HepG2 (cell line): ENCODE data around the gene ATP2C2. TPM values are rescaled to one million over a fixed set of nuclear protein-coding genes. Genes with fewer than 3 reads are reported as not detected.

Source experiments
- ATAC-seq: fragments of 200-7000 bp; cut with Tn5 transposase; 3 replicates; pipeline ENCODE4 v1.9.1; 2020; ENCODE audit warnings: mild to moderate bottlenecking, moderate library complexity
- BruUV-seq: library from RNA; stranded (reverse); fragments of 400-500 nt; replicated peaks from 2 replicates; lab custom pipeline; 2021; lab: Mats Ljungman, UMichigan
- CTCF ChIA-PET: fragments of 300-600 bp; formaldehyde crosslinking; extraction: SDS; loops from one replicate; lab custom pipeline; 2021; ENCODE audit warnings: low total read pairs, inconsistent platforms, low intra/inter-chr PET ratio; lab: Yijun Ruan, JAX
- POLR2A ChIA-PET: fragments of 350-600 bp; sonication (Branson Sonifier 250); formaldehyde crosslinking; loops from one replicate; lab custom pipeline; 2020; ENCODE audit warnings: antibody characterized with exemption, inconsistent platforms; lab: Yijun Ruan, JAX
- DNase-seq: peaks from one replicate; pipeline ENCODE4 v3.0.0-alpha.2; 2015; ENCODE audit warnings: low spot score
- FAIRE-seq: peaks from 3 replicates; lab custom pipeline; 2011; peaks lifted over from hg19 to GRCh38; lab: Jason Lieb, UNC
- H2AFZ ChIP-seq: one replicate; pipeline ENCODE4 v1.6.1; 2011; ENCODE audit warnings: low read length, inconsistent platforms
- H3K27ac ChIP-seq: fragments of 300-600 bp; 3 replicates; pipeline ENCODE4 v1.8.0; 2011; ENCODE audit warnings: mixed run types, mild to moderate bottlenecking, mixed read lengths, low read length, inconsistent platforms; ENCODE audit not compliant: insufficient read depth; ENCODE audit errors: extremely low read length
- H3K27me3 ChIP-seq, 2 experiments: fragments of 200-600 bp in 1 of 2; 2 replicates in 1 of 2; 3 replicates in 1 of 2; pipeline versions ENCODE4 v1.6.0 to v1.8.0; 2011; ENCODE audit warnings: low read length in 2 of 2, mild to moderate bottlenecking in 2 of 2, moderate library complexity in 2 of 2, inconsistent platforms in 1 of 2; ENCODE audit not compliant: insufficient read depth in 2 of 2, control insufficient read depth in 1 of 2
- H3K36me3 ChIP-seq, 2 experiments: fragments of 200-600 bp in 1 of 2; replicated peaks in 1 of 2; 2 replicates in 1 of 2; 3 replicates in 1 of 2; pipeline versions ENCODE4 v1.5.1 to v1.8.0; 2011; ENCODE audit warnings: low read length in 2 of 2, inconsistent platforms in 1 of 2; ENCODE audit not compliant: insufficient read depth in 2 of 2, control insufficient read depth in 1 of 2
- H3K4me1 ChIP-seq: 2 replicates; pipeline ENCODE4 v1.5.1; 2012; ENCODE audit warnings: low read length, inconsistent platforms; ENCODE audit not compliant: insufficient read depth
- H3K4me2 ChIP-seq: 2 replicates; pipeline ENCODE4 v1.6.0; 2011; ENCODE audit warnings: low read depth, low read length, inconsistent platforms
- H3K4me3 ChIP-seq, 3 experiments: fragments of 200-600 bp in 1 of 3; sonication (generic), shearing (Covaris generic) in 1 of 3; replicated peaks in 1 of 3; 2 replicates each; pipeline ENCODE4 v1.5.1; 2011 to 2016; ENCODE audit warnings: low read length in 3 of 3, inconsistent platforms in 2 of 3, low read depth in 2 of 3, mild to moderate bottlenecking in 2 of 3, control low read depth in 1 of 3, mixed read lengths in 1 of 3; ENCODE audit not compliant: insufficient read depth in 1 of 3
- H3K79me2 ChIP-seq: one replicate; pipeline ENCODE4 v1.6.1; 2011; ENCODE audit warnings: low read length, inconsistent platforms; ENCODE audit not compliant: insufficient read depth
- H3K9ac ChIP-seq: 2 replicates; pipeline ENCODE4 v1.6.0; 2011; ENCODE audit warnings: mild to moderate bottlenecking, low read depth, low read length, inconsistent platforms; ENCODE audit not compliant: insufficient read depth
- H3K9me3 ChIP-seq: 2 replicates; pipeline ENCODE4 v1.5.1; 2012; ENCODE audit warnings: mild to moderate bottlenecking, low read length
- H4K20me1 ChIP-seq: 2 replicates; pipeline ENCODE4 v1.6.0; 2011; ENCODE audit warnings: inconsistent platforms, mild to moderate bottlenecking, low read length, moderate library complexity; ENCODE audit not compliant: insufficient read depth
- KDM5B ChIP-seq: sonication (generic); formaldehyde crosslinking; IDR thresholded peaks from 2 replicates; pipeline ENCODE4 v1.4.0; 2020; ENCODE audit warnings: missing genetic modification reagents, mild to moderate bottlenecking, borderline replicate concordance
- MAFF ChIP-seq: IDR thresholded peaks from 2 replicates; pipeline ENCODE4 v1.6.1; 2011; ENCODE audit warnings: low read depth, low read length, improper control_type of control experiment
- MAFK ChIP-seq, 2 experiments: IDR thresholded peaks in 1 of 2; conservative IDR thresholded peaks in 1 of 2; 2 replicates each; pipeline ENCODE4 v1.6.1; 2011; ENCODE audit warnings: improper control_type of control experiment in 2 of 2, low read length in 2 of 2
- MBD4 ChIP-seq: IDR thresholded peaks from 2 replicates; pipeline ENCODE4 v1.6.1; 2012; ENCODE audit warnings: low read length, inconsistent platforms, borderline replicate concordance
- RBM22 ChIP-seq: fragments of 200-400 bp; formaldehyde crosslinking; optimal IDR thresholded peaks from 2 replicates; pipeline ENCODE3; 2017; ENCODE audit warnings: mild to moderate bottlenecking, low read length, moderate library complexity
- SKI ChIP-seq: fragments of 450-650 bp; IDR thresholded peaks from one replicate; pipeline ENCODE4 v1.6.1; 2018; ENCODE audit warnings: mild to moderate bottlenecking; ENCODE audit not compliant: partially characterized antibody
- ZNF34 ChIP-seq: sonication (generic); formaldehyde crosslinking; IDR thresholded peaks from 2 replicates; pipeline ENCODE4 v1.4.0; 2020; ENCODE audit warnings: mild to moderate bottlenecking, missing genetic modification reagents, borderline replicate concordance
- ZNF431 ChIP-seq: sonication (generic); formaldehyde crosslinking; IDR thresholded peaks from 2 replicates; pipeline ENCODE4 v1.9.0; 2022; ENCODE audit warnings: missing genetic modification reagents, low read depth, mild to moderate bottlenecking, borderline replicate concordance
- WGBS: methylation state at CpG from one replicate; pipeline ENCODE4 v1.1.6; 2017; ENCODE audit warnings: low lambda C conversion rate; 5-methylcytosine and 5-hydroxymethylcytosine counted together
- in situ Hi-C: cut with HindIII; loops from 2 replicates; pipeline ENCODE4 v1.10.0; 2017; ENCODE audit warnings: low pct_unique_long_range_greater_than_20kb; ENCODE audit not compliant: extremely low pct_ligation_motif_present
- intact Hi-C: fragments of 100-400 bp; cut with micrococcal nuclease; formaldehyde crosslinking; loops from one replicate; pipeline ENCODE4 v1.10.0; 2022; ENCODE audit not compliant: unreplicated experiment
- polyA plus RNA-seq, 8 experiments: library from polyadenylated mRNA; depleted of rRNA in 3 of 8; stranded (reverse) in 7 of 8; unstranded in 1 of 8; fragments of >200 nt; fragmentation: Illumina TruSeq in 4 of 8; extraction: Trizol in 4 of 8; gene quantifications; 2 replicates each; pipeline versions ENCODE4 v1.2.1 to v1.2.3, GENCODE V29; 2011 to 2016; ENCODE audit warnings: low read depth in 4 of 8, missing spikeins in 1 of 8, mixed read lengths in 1 of 8; ENCODE audit not compliant: insufficient read depth in 1 of 8
- total RNA-seq, 5 experiments: library from RNA; depleted of rRNA; stranded (reverse); fragments of >200 nt; fragmentation: Illumina TruSeq; extraction: Trizol; gene quantifications; 2 replicates each; pipeline ENCODE4 v1.2.3, GENCODE V29; 2016; ENCODE audit warnings: low read depth in 1 of 5

The ATP2C2 gene
- total and polyA plus RNA-seq, 2 of the 13 experiments (the other 11 are each of a cell fraction or from before 2014, with no cell fraction given): 0.07 TPM; not detected in 1

GRCh38 chr16:84430860-84431259 is 62.5 kb downstream of the ATP2C2 start:
- no peak for DNase-seq
- no peak overlapping the region for H3K4me2 ChIP-seq
- ATAC-seq: no peak
- POLR2A ChIA-PET: no interaction called here
- under 1% methylated on average over 4 of the region's 4 CpGs for WGBS
- no peaks in the 10 kb centered on the region for H4K20me1 ChIP-seq
- TF ChIP-seq MAFK (conservative IDR thresholded peaks at IDR 0.05 in 1 of 2, IDR thresholded peaks at IDR 0.05 in 1 of 2; ENCODE audit: low read length in 2 of 2) (peak; percentile 56 to 74; a peak in 3 of 4 replicates), MBD4 (no peak), SKI (no peak), MAFF (peak; percentile 56), ZNF431 (CRISPR knock-in tag) (no peak), RBM22 (no peak)
- no peak overlapping the region for H3K27ac ChIP-seq
- no peak overlapping the region for H2AFZ ChIP-seq
- CTCF ChIA-PET: no interaction called here
- no peaks in the 10 kb centered on the region for H3K36me3 ChIP-seq
- H3K9ac ChIP-seq: no peak overlapping the region
- H3K4me1 ChIP-seq: peaks cover 9% of the 10 kb centered on the region
- no peaks in the 10 kb centered on the region for H3K79me2 ChIP-seq
- no TSS peak for BruUV-seq
- in situ Hi-C loops (no loop called here), intact Hi-C loops (no loop called here)
- peaks cover 7 to 47% of the 10 kb centered on the region in 2 experiments; a peak in 3 of 5 replicates for H3K27me3 ChIP-seq
- H3K9me3 ChIP-seq: no peaks in the 10 kb centered on the region
- no peak overlapping the region for H3K4me3 ChIP-seq
- FAIRE-seq: no peak

DNA sequence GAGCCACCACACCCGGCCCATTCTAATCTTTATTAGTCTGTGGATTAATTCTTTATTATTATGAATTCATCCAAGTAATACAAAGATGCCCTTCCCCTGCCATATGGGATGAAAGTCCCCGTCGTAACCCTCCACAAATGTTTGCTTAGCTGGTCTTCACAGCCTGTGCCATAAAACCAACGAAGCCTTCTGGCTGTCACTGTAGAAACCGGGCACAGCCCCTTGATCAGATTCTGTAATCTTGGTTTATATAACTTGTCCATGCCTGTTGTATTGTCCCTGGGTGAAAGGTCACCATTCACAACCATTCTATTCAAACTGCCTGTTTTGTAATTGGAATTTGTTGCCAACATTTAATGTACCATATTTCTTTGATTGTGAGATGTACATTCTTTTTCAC is 66.5 kb downstream of the ATP2C2 start:
- Histone ChIP-seq H3K27ac (no peak overlapping the region), H4K20me1 (no peaks in the 10 kb centered on the region), H3K4me3 (no peak overlapping the region), H2AFZ (no peak overlapping the region), H3K36me3 (no peaks in the 10 kb centered on the region), H3K9me3 (no peaks in the 10 kb centered on the region), H3K27me3 (peaks cover 10 to 41% of the 10 kb centered on the region in 2 experiments; a peak in 3 of 5 replicates), H3K79me2 (no peaks in the 10 kb centered on the region), H3K4me2 (no peak overlapping the region), H3K9ac (no peak overlapping the region), H3K4me1 (peaks cover 11% of the 10 kb centered on the region)
- intact Hi-C loops: no loop called here
- no TSS peak for BruUV-seq
- ChIA-PET POLR2A (no interaction called here), CTCF (no interaction called here)
- in situ Hi-C loops: no loop called here
- TF ChIP-seq KDM5B: no peak
- TF ChIP-seq ZNF34: no peak
- 5% methylated on average over 5 of the region's 5 CpGs for WGBS
- no peak for FAIRE-seq
- no peak for DNase-seq
- no peak for ATAC-seq
